D721Med (cell line): Measurements from ENCODE around the gene TRPV3.
"Not testable (repeated sequence)": the region's sequence is repeated elsewhere in the genome, so short reads cannot be mapped to it uniquely, and the experiment has no call there.

ENCODE experiments used
- DNase-seq: peaks from one replicate; pipeline ENCODE4 v3.0.0; 2011; ENCODE audit warnings: low spot score; ENCODE audit not compliant: insufficient read length
- FAIRE-seq: peaks from 2 replicates; lab custom pipeline; 2011; peaks lifted over from hg19 to GRCh38; lab: Jason Lieb, UNC
- CTCF ChIP-seq: IDR thresholded peaks from 2 replicates; pipeline ENCODE4 v1.5.1; 2012; ENCODE audit warnings: mild to moderate bottlenecking, control low read depth; ENCODE audit not compliant: insufficient read depth; ENCODE audit errors: missing control alignments

Gene TRPV3

GRCh38 chr17:3589784-3590183, 32.2 kb upstream of the TRPV3 start:
- TF ChIP-seq CTCF: no peak
- DNase-seq: no peak
- FAIRE-seq: no peak

- TF ChIP-seq CTCF: no peak
- DNase-seq (no peak), FAIRE-seq (no peak)
Observed at GRCh38 chr17:3585826-3586225, 28.2 kb upstream of the TRPV3 start.

GRCh38 chr17:3583456-3583855, 25.8 kb upstream of the TRPV3 start:
- DNase-seq (no peak), FAIRE-seq (no peak)
- TF ChIP-seq CTCF: no peak

- TF ChIP-seq CTCF: no peak
- DNase-seq (no peak), FAIRE-seq (no peak)
Observed at GRCh38 chr17:3582915-3583314, 25.3 kb upstream of the TRPV3 start.

- DNase-seq: not testable (repeated sequence)
Observed at GRCh38 chr17:3578667-3579066, 21.1 kb upstream of the TRPV3 start.

GRCh38 chr17:3576970-3577369, 19.4 kb upstream of the TRPV3 start:
- FAIRE-seq (no peak), DNase-seq (no peak)
- TF ChIP-seq CTCF: no peak

More at GRCh38 chr17:3578667-3579066, 21.1 kb upstream of the TRPV3 start:
- not testable (repeated sequence) for FAIRE-seq

GRCh38 chr17:3575511-3575910, 17.9 kb upstream of the TRPV3 start:
- no peak for DNase-seq
- TF ChIP-seq CTCF: no peak
- FAIRE-seq: no peak

GRCh38 chr17:3574231-3574630, 16.6 kb upstream of the TRPV3 start:
- no peak for TF ChIP-seq CTCF
- FAIRE-seq (no peak), DNase-seq (no peak)
